MV-4-11 (cell line): Measurements from ENCODE around the gene SSR4.

Experiments
- DNase-seq: peaks from one replicate; lab custom pipeline; 2025; lab: John Stamatoyannopoulos, UW

SSR4 gene

GRCh38 chrX:153769158-153769864, 25.2 kb upstream of the SSR4 start:
- no peak for DNase-seq

DNA sequence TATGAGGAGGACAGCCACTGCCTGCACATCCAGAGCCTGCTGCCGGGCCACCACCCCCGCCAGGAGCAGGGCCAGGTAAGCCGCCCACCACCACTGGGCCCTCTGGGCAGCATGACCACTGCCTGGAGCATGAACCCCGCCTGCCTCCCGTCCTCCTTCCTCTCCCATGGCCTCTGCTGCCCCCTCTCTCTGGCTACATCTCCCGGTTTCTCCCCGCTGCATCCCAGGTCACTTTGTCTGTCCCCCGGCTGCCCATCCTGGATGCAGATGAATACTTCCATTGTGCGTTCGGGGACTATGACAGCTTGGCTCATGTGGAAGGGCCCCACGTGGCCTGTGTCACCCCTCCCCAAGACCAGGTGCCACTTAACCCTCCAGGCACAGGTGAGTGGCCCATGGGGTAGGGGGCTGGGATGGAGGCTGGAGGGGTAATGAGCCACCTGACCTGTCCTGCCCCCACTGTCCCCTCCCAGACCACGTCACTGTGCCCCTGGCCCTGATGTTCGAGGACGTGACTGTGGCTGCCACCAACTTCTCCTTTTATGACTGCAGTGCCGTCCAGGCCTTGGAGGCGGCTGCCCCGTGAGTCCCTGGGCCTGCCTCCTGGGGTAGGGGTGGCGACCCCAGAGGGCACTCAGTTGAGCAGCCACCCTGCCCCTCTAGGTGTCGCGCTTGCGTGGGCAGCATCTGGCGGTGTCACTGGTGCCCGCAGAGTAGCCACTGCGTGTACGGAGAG, 24.4 kb upstream of the SSR4 start:
- DNase-seq = no peak

DNA sequence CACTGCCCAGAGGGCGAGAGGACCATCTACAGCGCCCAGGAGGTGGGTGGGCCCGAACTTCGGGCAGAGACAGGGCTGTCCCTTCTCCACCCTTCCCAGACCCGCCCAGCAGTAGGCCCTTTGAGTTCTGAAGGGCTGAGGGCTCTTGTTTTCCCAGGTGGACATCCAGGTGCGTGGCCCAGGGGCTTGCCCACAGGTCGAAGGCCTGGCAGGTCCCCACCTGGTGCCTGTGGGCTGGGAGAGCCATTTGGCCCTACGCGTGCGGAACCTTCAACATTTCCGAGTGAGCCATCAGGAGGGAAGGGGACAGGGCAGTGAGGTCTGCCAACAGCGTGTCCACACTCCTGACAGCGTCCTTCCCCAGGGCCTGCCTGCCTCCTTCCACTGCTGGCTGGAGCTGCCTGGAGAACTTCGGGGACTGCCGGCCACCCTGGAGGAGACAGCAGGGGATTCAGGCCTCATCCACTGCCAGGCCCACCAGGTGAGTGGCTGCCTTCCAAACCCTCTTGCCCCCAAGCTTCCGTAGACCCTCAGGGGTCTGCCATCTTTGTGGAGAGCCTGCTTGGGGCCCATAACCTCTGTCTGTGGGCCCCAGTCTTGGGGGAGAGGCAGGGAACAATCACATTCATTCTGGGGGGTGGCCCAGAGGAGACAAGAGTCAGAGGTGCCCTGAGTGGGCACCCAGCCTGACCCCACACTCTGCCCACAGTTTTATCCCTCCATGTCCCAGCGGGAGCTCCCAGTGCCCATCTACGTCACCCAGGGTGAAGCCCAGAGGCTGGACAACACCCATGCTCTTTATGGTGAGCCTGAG, 23.7 kb upstream of the SSR4 start:
- no peak for DNase-seq

DNA sequence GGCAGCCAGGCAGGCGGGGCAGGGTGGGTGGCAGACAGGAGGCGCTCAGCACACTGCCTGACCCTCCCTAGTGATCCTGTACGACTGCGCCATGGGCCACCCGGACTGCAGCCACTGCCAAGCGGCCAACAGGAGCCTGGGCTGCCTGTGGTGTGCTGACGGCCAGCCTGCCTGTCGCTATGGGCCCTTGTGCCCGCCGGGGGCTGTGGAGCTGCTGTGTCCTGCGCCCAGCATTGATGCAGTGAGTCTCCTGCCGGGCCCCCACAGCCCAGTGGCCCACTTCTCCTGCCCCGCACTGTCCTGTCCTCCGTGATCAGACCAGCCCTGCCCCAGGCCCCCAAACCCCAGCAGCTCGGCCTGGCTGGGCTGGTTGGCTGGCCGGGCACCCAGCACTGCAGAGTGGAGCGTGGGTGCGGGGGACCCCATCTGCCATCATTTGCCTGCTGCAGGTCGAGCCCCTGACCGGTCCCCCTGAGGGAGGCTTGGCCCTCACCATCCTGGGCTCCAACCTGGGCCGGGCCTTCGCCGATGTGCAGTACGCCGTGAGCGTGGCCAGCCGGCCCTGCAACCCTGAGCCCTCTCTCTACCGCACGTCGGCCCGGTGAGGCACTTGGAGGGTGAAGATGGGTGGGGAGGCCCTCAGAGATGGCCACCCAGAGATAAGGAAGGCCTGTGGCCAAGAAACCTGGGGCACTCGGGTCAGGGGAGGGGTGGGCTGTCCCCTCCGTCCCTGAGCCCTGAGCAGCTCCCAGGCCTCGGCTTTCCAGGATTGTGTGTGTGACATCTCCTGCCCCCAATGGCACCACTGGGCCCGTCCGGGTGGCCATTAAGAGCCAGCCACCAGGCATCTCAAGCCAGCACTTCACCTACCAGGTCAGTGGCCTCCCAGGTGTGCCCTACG, 22.8 kb upstream of the SSR4 start:
- no peak for DNase-seq

GRCh38 chrX:153772316-153773217, 21.9 kb upstream of the SSR4 start:
- DNase-seq = no peak

- DNase-seq = no peak
Measured at GRCh38 chrX:153773218-153773611, 21.3 kb upstream of the SSR4 start.

DNA sequence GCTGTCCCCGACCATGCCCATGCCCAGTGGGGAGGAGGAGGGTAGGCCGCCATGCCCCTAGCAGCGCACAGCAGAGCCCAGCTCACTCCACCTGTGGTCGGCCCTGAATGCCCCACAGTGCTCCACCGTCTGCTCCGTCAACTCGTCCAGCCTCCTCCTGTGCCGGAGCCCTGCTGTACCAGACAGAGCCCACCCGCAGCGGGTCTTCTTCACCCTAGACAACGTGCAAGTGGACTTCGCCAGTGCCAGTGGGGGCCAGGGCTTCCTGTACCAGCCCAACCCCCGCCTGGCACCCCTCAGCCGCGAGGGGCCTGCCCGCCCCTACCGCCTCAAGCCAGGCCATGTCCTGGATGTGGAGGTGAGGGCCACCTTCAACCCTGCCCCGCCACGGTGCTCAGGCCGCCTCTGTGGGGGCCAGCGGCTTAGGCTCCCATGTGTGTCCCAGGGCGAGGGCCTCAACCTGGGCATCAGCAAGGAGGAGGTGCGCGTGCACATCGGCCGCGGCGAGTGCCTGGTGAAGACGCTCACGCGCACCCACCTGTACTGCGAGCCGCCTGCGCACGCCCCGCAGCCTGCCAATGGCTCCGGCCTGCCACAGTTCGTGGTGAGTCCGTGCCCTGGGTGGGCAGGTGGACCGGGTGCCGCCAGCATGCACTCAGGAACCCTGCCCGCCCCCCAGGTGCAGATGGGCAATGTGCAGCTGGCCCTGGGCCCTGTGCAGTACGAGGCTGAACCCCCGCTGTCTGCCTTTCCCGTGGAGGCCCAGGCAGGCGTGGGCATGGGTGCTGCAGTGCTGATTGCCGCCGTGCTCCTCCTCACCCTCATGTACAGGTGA, 20.5 kb upstream of the SSR4 start:
- DNase-seq = no peak

GRCh38 chrX:153774576-153775292, 19.7 kb upstream of the SSR4 start:
- DNase-seq = no peak

DNA sequence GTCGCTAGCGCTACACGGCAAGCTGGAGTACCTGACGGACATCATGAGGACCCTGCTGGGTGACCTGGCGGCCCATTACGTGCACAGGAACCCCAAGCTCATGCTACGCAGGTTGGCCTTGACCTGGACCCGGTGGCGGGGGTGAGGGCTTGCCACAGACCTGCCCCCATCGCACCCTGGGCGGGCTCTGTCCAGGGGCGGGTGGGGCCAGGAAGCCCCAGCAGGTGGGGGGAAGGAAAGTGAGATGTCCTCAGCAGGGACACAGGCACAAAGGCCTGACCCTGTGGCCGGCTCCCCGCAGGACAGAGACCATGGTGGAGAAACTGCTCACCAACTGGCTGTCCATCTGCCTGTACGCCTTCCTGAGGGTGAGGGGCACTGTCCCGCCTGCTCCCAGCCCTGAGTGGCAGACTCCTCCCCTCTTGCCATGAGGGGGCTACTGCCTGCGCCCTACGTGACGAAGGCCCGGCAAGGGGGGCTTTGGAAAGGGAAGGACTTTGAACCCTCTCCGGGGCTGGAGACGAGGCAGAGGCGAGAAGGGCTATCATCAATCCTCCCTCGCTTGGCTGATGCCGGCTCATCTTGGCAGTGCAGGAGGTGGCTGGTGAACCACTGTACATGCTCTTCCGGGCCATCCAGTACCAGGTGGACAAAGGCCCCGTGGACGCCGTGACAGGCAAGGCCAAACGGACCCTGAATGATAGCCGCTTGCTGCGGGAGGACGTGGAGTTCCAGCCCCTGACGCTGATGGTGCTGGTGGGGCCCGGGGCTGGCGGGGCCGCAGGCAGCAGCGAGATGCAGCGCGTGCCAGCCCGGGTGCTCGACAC, 19.0 kb upstream of the SSR4 start:
- DNase-seq = no peak

DNA sequence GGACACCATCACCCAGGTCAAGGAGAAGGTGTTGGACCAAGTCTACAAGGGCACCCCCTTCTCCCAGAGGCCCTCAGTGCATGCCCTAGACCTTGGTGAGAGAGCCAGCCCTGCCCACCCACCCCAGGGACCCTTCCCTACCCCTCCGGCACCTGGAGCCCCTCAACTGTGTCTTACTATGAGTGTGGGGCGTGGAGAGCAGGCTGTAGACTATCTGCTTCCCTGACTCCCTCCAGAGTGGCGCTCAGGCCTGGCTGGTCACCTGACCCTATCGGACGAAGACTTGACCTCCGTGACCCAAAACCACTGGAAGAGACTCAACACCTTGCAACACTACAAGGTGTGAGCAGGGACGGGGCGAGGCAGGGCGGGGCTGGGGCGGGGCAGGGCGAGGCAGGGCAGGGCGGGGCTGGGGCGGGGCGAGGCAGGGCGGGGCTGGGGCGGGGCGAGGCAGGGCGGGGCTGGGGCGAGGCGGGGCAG, 18.3 kb upstream of the SSR4 start:
- no peak for DNase-seq

DNA sequence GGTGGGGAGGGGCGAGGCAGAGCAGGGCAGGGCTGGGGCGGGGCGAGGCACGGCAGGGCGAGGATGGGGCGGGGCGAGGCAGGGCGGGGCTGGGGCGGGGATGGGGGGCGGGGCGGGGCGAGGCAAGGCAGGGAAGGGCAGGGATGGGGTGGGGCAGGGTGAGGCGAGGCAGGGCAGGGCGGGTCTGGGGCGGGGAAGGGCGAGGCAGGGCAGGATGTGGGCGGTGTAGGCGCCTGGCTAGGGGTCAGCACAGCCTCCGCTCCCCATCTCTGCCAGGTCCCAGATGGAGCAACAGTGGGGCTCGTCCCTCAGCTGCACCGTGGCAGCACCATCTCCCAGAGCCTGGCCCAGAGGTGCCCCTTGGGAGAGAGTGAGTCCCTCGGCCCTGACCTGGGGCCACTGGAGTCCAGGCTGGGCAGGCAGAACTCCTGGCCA, 17.8 kb upstream of the SSR4 start:
- DNase-seq = no peak

DNA sequence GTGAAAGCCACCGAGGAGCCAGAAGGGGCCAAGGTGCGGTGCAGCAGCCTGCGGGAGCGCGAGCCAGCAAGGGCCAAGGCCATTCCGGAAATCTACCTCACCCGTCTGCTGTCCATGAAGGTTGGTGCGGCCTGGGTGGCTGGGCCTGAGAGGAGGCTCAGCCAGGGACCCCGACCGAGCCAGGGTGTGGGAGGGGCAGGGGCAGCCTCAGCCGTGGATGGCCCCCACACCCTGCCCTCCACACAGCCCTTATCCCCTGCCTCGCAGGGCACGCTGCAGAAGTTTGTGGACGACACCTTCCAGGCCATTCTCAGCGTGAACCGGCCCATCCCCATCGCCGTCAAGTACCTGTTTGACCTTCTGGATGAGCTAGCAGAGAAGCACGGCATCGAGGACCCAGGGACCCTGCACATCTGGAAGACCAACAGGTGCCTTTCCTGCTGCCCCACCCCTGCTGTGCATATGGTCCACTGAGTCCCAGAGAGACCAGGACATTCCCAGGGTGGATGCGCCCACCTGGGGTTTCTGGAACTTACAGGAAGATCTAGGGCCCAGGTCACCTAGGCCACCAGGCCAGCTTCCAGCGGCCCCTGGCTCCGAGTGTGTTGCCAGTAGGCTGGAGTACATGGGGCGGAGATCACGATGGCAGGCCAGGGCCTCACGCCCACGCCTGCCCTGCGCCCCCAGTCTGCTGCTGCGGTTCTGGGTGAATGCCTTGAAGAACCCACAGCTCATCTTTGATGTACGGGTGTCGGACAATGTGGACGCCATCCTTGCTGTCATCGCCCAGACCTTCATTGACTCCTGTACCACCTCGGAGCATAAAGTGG, 17.0 kb upstream of the SSR4 start:
- no peak for DNase-seq

DNA sequence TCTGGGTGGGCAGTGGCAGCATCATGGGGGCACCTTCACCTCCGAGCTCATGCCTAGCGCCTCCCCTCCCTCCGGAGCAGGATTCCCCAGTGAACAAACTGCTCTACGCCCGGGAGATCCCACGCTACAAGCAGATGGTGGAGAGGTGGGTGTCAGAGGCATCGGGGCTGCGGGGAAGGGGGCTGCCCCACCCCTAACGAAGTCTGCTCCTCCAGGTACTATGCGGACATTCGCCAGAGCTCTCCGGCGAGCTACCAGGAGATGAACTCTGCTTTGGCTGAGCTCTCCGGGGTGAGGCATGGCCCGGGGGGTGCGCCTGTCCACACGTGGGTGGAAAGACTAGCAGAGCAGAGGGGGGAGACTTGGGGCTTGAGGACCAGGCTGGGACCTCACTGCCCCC, 16.3 kb upstream of the SSR4 start:
- no peak for DNase-seq

- DNase-seq = peak; percentile 17
Measured at GRCh38 chrX:153778684-153779101, 15.8 kb upstream of the SSR4 start.

DNA sequence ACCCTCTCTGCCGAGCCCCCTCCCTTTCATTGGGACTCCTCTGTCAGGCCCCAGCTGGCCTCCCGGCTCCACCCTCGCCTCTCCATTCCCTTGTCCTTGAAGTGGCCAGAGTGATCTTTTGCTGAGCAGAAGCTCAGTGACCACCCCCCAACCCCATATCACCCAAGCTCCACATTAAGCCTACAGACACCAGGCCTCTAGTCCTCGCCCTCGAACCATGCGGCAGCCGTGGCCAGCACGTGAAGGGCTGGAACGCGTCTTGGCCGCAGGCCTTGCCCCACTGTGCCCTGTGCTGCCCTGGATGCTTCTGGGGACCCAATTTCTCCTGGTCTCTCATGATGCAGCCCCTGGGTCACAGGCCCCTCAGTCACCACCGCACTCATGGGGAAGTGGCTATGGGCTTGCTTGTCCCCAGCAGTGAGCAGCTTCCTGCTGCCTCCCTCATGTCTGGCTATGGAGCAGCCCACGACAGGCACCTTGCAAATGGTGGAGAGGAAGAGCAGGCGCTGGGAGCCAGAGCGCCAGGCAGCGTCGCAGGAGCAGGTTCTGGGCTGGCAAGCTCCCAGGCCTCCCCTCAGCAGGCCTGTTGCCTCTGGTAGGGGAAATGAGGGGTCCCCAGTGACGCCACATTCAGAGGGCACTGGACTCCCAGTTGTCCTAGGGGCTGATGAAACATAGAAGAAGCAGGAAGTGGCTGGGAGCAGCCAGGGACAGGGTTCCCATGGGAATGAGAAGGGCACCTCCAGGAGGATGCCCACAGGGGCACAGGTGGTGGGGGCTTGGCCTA, 14.4 kb upstream of the SSR4 start:
- DNase-seq = peak; percentile 8

- DNase-seq = no peak
Measured at GRCh38 chrX:153780678-153781427, 13.6 kb upstream of the SSR4 start, which contains the start of gene SRPK3. Gene SRPK3, plus strand, starts transcription at chrX:153781041. Its CDS starts 46 bp downstream, at chrX:153781087.
